Kidney (tissue), 14 donors: ENCODE data around the gene CREBL2. TPM values are rescaled to one million over a fixed set of nuclear protein-coding genes. Genes with fewer than 3 reads are reported as not detected.

ENCODE experiments used
- DNase-seq, 5 donors: peaks; one replicate each; pipeline ENCODE4 v3.0.0-alpha.2; 2013 to 2020
- FAIRE-seq: peaks from 2 replicates; lab custom pipeline; 2012; peaks lifted over from hg19 to GRCh38; lab: Jason Lieb, UNC
- H3K27ac ChIP-seq, 2 donors: one replicate each; pipeline ENCODE4 v1.7.0; 2013; ENCODE audit warnings: low read depth in 2 of 2, low read length in 2 of 2, inconsistent platforms in 1 of 2
- H3K27me3 ChIP-seq: one replicate; pipeline ENCODE4 v1.7.1; 2013; ENCODE audit warnings: low read length, inconsistent platforms; ENCODE audit not compliant: control insufficient read depth, insufficient read depth
- H3K36me3 ChIP-seq, 3 donors: one replicate each; pipeline versions ENCODE4 v1.7.0 to v1.7.1; 2013; ENCODE audit warnings: low read length in 3 of 3, control low read depth in 1 of 3, inconsistent platforms in 1 of 3; ENCODE audit not compliant: insufficient read depth in 3 of 3, control insufficient read depth in 2 of 3
- H3K4me1 ChIP-seq, 3 donors: one replicate each; pipeline versions ENCODE4 v1.7.0 to v1.7.1; 2013; ENCODE audit warnings: low read length in 3 of 3, inconsistent platforms in 1 of 3, low read depth in 1 of 3; ENCODE audit not compliant: control insufficient read depth in 2 of 3, insufficient read depth in 2 of 3
- H3K4me3 ChIP-seq, 3 donors: one replicate each; pipeline versions ENCODE4 v1.7.0 to v1.8.1; 2013; ENCODE audit warnings: low read length in 3 of 3, control low read depth in 1 of 3, inconsistent platforms in 1 of 3
- H3K9ac ChIP-seq, 3 donors: one replicate each; pipeline versions ENCODE4 v1.7.0 to v1.7.1; 2013; ENCODE audit warnings: low read length in 3 of 3, control low read depth in 1 of 3, inconsistent platforms in 1 of 3
- H3K9me3 ChIP-seq, 3 donors: one replicate each; pipeline versions ENCODE4 v1.7.0 to v1.7.1; 2013; ENCODE audit warnings: low read length in 3 of 3, control low read depth in 1 of 3, inconsistent platforms in 1 of 3; ENCODE audit not compliant: control insufficient read depth in 2 of 3, insufficient read depth in 1 of 3
- CTCF ChIP-seq: IDR thresholded peaks from 3 replicates; pipeline ENCODE4 v1.5.1; 2012; ENCODE audit warnings: mild to moderate bottlenecking, moderate library complexity, borderline replicate concordance; ENCODE audit not compliant: insufficient read depth; ENCODE audit errors: extremely low read depth
- intact Hi-C: fragments of 100-400 bp; cut with DNase I; formaldehyde crosslinking; loops from one replicate; pipeline ENCODE4 v1.11.1; 2022
- polyA plus RNA-seq: library from polyadenylated mRNA; stranded (reverse); fragments of 350-450 nt; fragmentation: Illumina TruSeq; extraction: RNeasy Lipid Tissue Mini Kit (QIAGEN cat#74804); gene quantifications from one replicate; pipeline ENCODE4 v1.2.3, GENCODE V29; 2014; ENCODE audit warnings: low read depth, low replicate concordance; ENCODE audit not compliant: insufficient read depth
- total RNA-seq: library from RNA; stranded (reverse); fragmentation: NEBNext Ultra II Directional; extraction: Animal tissue kit (Norgen Biotek cat#: 25700); gene quantifications from one replicate; pipeline ENCODE4 v1.2.1, GENCODE V29; 2021
- donor health status: control.
- donor health status: control.
- donor health status: control.
- donor health status: control.
- donor health status: control.
- donor health status: DM: yes; HTN: yes; CAD: no.
- donor health status: Normal renal cell carcinoma (clear cell type).

Gene CREBL2
- total and polyA plus RNA-seq, 2 donors from 2014 or later, result 35.8 to 38.6 TPM

GRCh38 chr12:12683725-12684124 is 72.0 kb downstream of the CREBL2 start:
- no peaks in the 10 kb centered on the region for H3K27me3 ChIP-seq
- H3K4me3 ChIP-seq, result no peak overlapping the region
- intact Hi-C loops, result no loop called here
- H3K9ac ChIP-seq, result no peak overlapping the region
- no peaks in the 10 kb centered on the region for H3K4me1 ChIP-seq
- no peak for DNase-seq
- no peak for TF ChIP-seq CTCF
- FAIRE-seq, result no peak
- no peaks in the 10 kb centered on the region for H3K36me3 ChIP-seq
- no peak overlapping the region for H3K27ac ChIP-seq
- H3K9me3 ChIP-seq, result no peaks in the 10 kb centered on the region

- H3K27ac ChIP-seq, result no peak overlapping the region
- DNase-seq, result peak in 4 of 5 donors; percentile 63 to 86 (median 80)
- no peaks in the 10 kb centered on the region for H3K9me3 ChIP-seq
- intact Hi-C loops, result no loop called here
- no peak for FAIRE-seq
- no peak for TF ChIP-seq CTCF
- H3K4me1 ChIP-seq, result no peaks in the 10 kb centered on the region
- no peaks in the 10 kb centered on the region for H3K27me3 ChIP-seq
- no peak overlapping the region for H3K4me3 ChIP-seq
- no peaks in the 10 kb centered on the region for H3K36me3 ChIP-seq
- H3K9ac ChIP-seq, result no peak overlapping the region
Observed at GRCh38 chr12:12684375-12685106, 72.9 kb downstream of the CREBL2 start.

GRCh38 chr12:12685305-12685704 is 73.6 kb downstream of the CREBL2 start:
- Histone ChIP-seq H3K4me3 (no peak overlapping the region), H3K9ac (no peak overlapping the region), H3K36me3 (no peaks in the 10 kb centered on the region), H3K9me3 (no peaks in the 10 kb centered on the region), H3K27ac (no peak overlapping the region), H3K4me1 (no peaks in the 10 kb centered on the region), H3K27me3 (no peaks in the 10 kb centered on the region)
- DNase-seq, result no peak
- FAIRE-seq, result no peak
- intact Hi-C loops, result no loop called here
- TF ChIP-seq CTCF, result no peak

- DNase-seq (no peak), FAIRE-seq (no peak)
- Histone ChIP-seq H3K9me3 (no peaks in the 10 kb centered on the region), H3K4me1 (no peaks in the 10 kb centered on the region), H3K4me3 (no peak overlapping the region), H3K27me3 (no peaks in the 10 kb centered on the region), H3K9ac (no peak overlapping the region), H3K27ac (no peak overlapping the region), H3K36me3 (no peaks in the 10 kb centered on the region)
- TF ChIP-seq CTCF, result no peak
- intact Hi-C loops, result no loop called here
Observed at GRCh38 chr12:12686472-12686871, 74.8 kb downstream of the CREBL2 start.
